Measurements from ENCODE around the gene RPS14. TPM values are rescaled to one million over a fixed set of nuclear protein-coding genes. Genes with fewer than 3 reads are reported as not detected.

Gene RPS14
- total and polyA plus RNA-seq, 9 of the 15 experiments (the other 6 are each of a cell fraction or from before 2014, with no cell fraction given): 1,824 to 5,983 (median 3,017) TPM

- TF ChIP-seq RCOR1 (IDR thresholded peaks at IDR 0.05; ENCODE audit: borderline replicate concordance in 1 of 2, low read depth in 2 of 2, low read length in 2 of 2) (peak in 1 of 2 experiments; percentile 62; a peak in 1 of 4 replicates), TSC22D4 (tag; IDR thresholded peaks at IDR 0.05) (no peak), PHF8 (IDR thresholded peaks at IDR 0.05; ENCODE audit: borderline replicate concordance, low read length) (no peak), KLF6 (CRISPR knock-in tag; IDR thresholded peaks at IDR 0.05; ENCODE audit: borderline replicate concordance) (0 out of 2 replicates have a peak, but pooled peaks have one; percentile 30), HDAC2 (IDR thresholded peaks at IDR 0.05) (peak; percentile 86), CBFB (CRISPR knock-in tag; IDR thresholded peaks at IDR 0.05) (no peak), ZBTB40 (IDR thresholded peaks at IDR 0.05) (0 out of 2 replicates have a peak, but pooled peaks have one; percentile 25), ZBTB40 (CRISPR knock-in tag; IDR thresholded peaks at IDR 0.05) (no peak), KLF1 (tag; IDR thresholded peaks at IDR 0.05) (no peak), SMARCE1 (IDR thresholded peaks at IDR 0.05) (no peak), ATF6 (CRISPR knock-in tag; IDR thresholded peaks at IDR 0.05) (no peak)
- TF ChIP-seq, protein P1, sequence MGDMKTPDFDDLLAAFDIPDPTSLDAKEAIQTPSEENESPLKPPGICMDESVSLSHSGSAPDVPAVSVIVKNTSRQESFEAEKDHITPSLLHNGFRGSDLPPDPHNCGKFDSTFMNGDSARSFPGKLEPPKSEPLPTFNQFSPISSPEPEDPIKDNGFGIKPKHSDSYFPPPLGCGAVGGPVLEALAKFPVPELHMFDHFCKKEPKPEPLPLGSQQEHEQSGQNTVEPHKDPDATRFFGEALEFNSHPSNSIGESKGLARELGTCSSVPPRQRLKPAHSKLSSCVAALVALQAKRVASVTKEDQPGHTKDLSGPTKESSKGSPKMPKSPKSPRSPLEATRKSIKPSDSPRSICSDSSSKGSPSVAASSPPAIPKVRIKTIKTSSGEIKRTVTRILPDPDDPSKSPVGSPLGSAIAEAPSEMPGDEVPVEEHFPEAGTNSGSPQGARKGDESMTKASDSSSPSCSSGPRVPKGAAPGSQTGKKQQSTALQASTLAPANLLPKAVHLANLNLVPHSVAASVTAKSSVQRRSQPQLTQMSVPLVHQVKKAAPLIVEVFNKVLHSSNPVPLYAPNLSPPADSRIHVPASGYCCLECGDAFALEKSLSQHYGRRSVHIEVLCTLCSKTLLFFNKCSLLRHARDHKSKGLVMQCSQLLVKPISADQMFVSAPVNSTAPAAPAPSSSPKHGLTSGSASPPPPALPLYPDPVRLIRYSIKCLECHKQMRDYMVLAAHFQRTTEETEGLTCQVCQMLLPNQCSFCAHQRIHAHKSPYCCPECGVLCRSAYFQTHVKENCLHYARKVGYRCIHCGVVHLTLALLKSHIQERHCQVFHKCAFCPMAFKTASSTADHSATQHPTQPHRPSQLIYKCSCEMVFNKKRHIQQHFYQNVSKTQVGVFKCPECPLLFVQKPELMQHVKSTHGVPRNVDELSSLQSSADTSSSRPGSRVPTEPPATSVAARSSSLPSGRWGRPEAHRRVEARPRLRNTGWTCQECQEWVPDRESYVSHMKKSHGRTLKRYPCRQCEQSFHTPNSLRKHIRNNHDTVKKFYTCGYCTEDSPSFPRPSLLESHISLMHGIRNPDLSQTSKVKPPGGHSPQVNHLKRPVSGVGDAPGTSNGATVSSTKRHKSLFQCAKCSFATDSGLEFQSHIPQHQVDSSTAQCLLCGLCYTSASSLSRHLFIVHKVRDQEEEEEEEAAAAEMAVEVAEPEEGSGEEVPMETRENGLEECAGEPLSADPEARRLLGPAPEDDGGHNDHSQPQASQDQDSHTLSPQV (IDR thresholded peaks at IDR 0.05): 0 out of 2 replicates have a peak, but pooled peaks have one; percentile 7
Observed at GRCh38 chr5:150484964-150485692, 35.6 kb upstream of the RPS14 start (continued).
